HepG2 (cell line): ENCODE results near the gene POLR3E. TPM values are rescaled to one million over a fixed set of nuclear protein-coding genes. Genes with fewer than 3 reads are reported as not detected.
A peak's percentile ranks its signal among the peaks of the same experiment; 100 is the strongest.

Source experiments
- BRCA1 ChIP-seq: sonication (generic); formaldehyde crosslinking; IDR thresholded peaks from 2 replicates; pipeline ENCODE4 v1.4.0; 2020; ENCODE audit warnings: missing genetic modification reagents
- CCDC6 ChIP-seq: sonication (generic); formaldehyde crosslinking; IDR thresholded peaks from 2 replicates; pipeline ENCODE4 v1.8.1; 2022; ENCODE audit warnings: mild to moderate bottlenecking, missing genetic modification reagents, moderate library complexity
- CREBL2 ChIP-seq: sonication (generic); formaldehyde crosslinking; IDR thresholded peaks from 2 replicates; pipeline ENCODE4 v1.8.1; 2023; ENCODE audit warnings: missing genetic modification reagents, mild to moderate bottlenecking, borderline replicate concordance
- EEA1 ChIP-seq: sonication (generic); formaldehyde crosslinking; IDR thresholded peaks from 2 replicates; pipeline ENCODE4 v1.5.1; 2020; ENCODE audit warnings: mild to moderate bottlenecking, missing genetic modification reagents, borderline replicate concordance
- GATAD1 ChIP-seq: IDR thresholded peaks from 2 replicates; pipeline ENCODE4 v1.6.1; 2016; ENCODE audit warnings: missing genetic modification reagents, missing compliant biosample characterization
- GLI4 ChIP-seq: sonication (generic); formaldehyde crosslinking; IDR thresholded peaks from 2 replicates; pipeline ENCODE4 v1.5.1; 2020; ENCODE audit warnings: missing genetic modification reagents, mild to moderate bottlenecking, moderate library complexity, borderline replicate concordance
- HDAC1 ChIP-seq: sonication (generic); formaldehyde crosslinking; IDR thresholded peaks from 2 replicates; pipeline ENCODE4 v1.5.1; 2020; ENCODE audit warnings: mild to moderate bottlenecking, missing genetic modification reagents
- HNRNPLL ChIP-seq: fragments of 200-400 bp; formaldehyde crosslinking; IDR thresholded peaks from 2 replicates; pipeline ENCODE4 v1.6.1; 2017; ENCODE audit warnings: mild to moderate bottlenecking, low read depth, low read length; ENCODE audit not compliant: poor library complexity, severe bottlenecking
- JUND ChIP-seq: sonication (generic); formaldehyde crosslinking; IDR thresholded peaks from 2 replicates; pipeline ENCODE4 v1.8.0; 2022; ENCODE audit warnings: mild to moderate bottlenecking, missing genetic modification reagents
- MEIS2 ChIP-seq: sonication (generic); formaldehyde crosslinking; IDR thresholded peaks from 2 replicates; pipeline ENCODE4 v1.9.0; 2021; ENCODE audit warnings: mild to moderate bottlenecking, missing genetic modification reagents
- MYNN ChIP-seq: sonication (generic); formaldehyde crosslinking; IDR thresholded peaks from 2 replicates; pipeline ENCODE4 v1.4.0; 2020; ENCODE audit warnings: mild to moderate bottlenecking, low read depth, missing genetic modification reagents
- NFKBIZ ChIP-seq: IDR thresholded peaks from 2 replicates; pipeline ENCODE4 v1.6.1; 2018; ENCODE audit warnings: missing genetic modification reagents, missing compliant biosample characterization
- RXRA ChIP-seq: sonication (generic); formaldehyde crosslinking; IDR thresholded peaks from 2 replicates; pipeline ENCODE4 v1.5.1; 2020; ENCODE audit warnings: missing genetic modification reagents
- TP53 ChIP-seq: sonication (generic); formaldehyde crosslinking; conservative IDR thresholded peaks from 2 replicates; pipeline ENCODE4 v1.4.0; 2020; ENCODE audit warnings: missing genetic modification reagents
- ZBTB21 ChIP-seq: sonication (generic); formaldehyde crosslinking; IDR thresholded peaks from 2 replicates; pipeline ENCODE4 v1.4.0; 2020; ENCODE audit warnings: missing genetic modification reagents
- ZMYM4 ChIP-seq: sonication (generic); formaldehyde crosslinking; IDR thresholded peaks from 2 replicates; pipeline ENCODE4 v1.8.1; 2023; ENCODE audit warnings: mild to moderate bottlenecking, missing genetic modification reagents
- ZNF138 ChIP-seq: sonication (generic); formaldehyde crosslinking; IDR thresholded peaks from 2 replicates; pipeline ENCODE4 v1.5.0; 2020; ENCODE audit warnings: mild to moderate bottlenecking, low read depth, missing genetic modification reagents
- ZNF547 ChIP-seq: sonication (generic); formaldehyde crosslinking; IDR thresholded peaks from 2 replicates; pipeline ENCODE4 v1.5.1; 2020; ENCODE audit warnings: mild to moderate bottlenecking, missing genetic modification reagents
- ZNF549 ChIP-seq: sonication (generic); formaldehyde crosslinking; IDR thresholded peaks from 2 replicates; pipeline ENCODE4 v1.5.0; 2020; ENCODE audit warnings: missing genetic modification reagents
- ZNF678 ChIP-seq: sonication (generic); formaldehyde crosslinking; IDR thresholded peaks from 2 replicates; pipeline ENCODE4 v1.4.0; 2020; ENCODE audit warnings: mild to moderate bottlenecking, missing genetic modification reagents
- ZSCAN12 ChIP-seq: sonication (generic); formaldehyde crosslinking; IDR thresholded peaks from 2 replicates; pipeline ENCODE4 v1.9.0; 2021; ENCODE audit warnings: mild to moderate bottlenecking, missing genetic modification reagents
- polyA plus RNA-seq, 8 experiments: library from polyadenylated mRNA; depleted of rRNA in 3 of 8; stranded (reverse) in 7 of 8; unstranded in 1 of 8; fragments of >200 nt; fragmentation: Illumina TruSeq in 4 of 8; extraction: Trizol in 4 of 8; gene quantifications; 2 replicates each; pipeline versions ENCODE4 v1.2.1 to v1.2.3, GENCODE V29; 2011 to 2016; ENCODE audit warnings: low read depth in 4 of 8, missing spikeins in 1 of 8, mixed read lengths in 1 of 8; ENCODE audit not compliant: insufficient read depth in 1 of 8
- total RNA-seq, 5 experiments: library from RNA; depleted of rRNA; stranded (reverse); fragments of >200 nt; fragmentation: Illumina TruSeq; extraction: Trizol; gene quantifications; 2 replicates each; pipeline ENCODE4 v1.2.3, GENCODE V29; 2016; ENCODE audit warnings: low read depth in 1 of 5
- TF ChIP-seq, protein P1 (sequence below): sonication (generic); formaldehyde crosslinking; conservative IDR thresholded peaks from 2 replicates; pipeline ENCODE4 v1.8.1; 2023; ENCODE audit warnings: missing genetic modification reagents
- TF ChIP-seq, protein P2 (sequence below): sonication (generic); formaldehyde crosslinking; IDR thresholded peaks from 2 replicates; pipeline ENCODE4 v1.4.0; 2020; ENCODE audit warnings: missing genetic modification reagents, borderline replicate concordance
- TF ChIP-seq, protein P3 (sequence below): IDR thresholded peaks from 2 replicates; pipeline ENCODE4 v1.6.1; 2018; ENCODE audit warnings: missing genetic modification reagents, mild to moderate bottlenecking, missing compliant biosample characterization

The POLR3E gene
- total and polyA plus RNA-seq, 2 of the 13 experiments (the other 11 are each of a cell fraction or from before 2014, with no cell fraction given) = 135 to 262 TPM

- peak; percentile 12; the same call in 1 of the 2 replicates for TF ChIP-seq ZBTB21 (CRISPR knock-in tag)
- TF ChIP-seq BRCA1 (CRISPR knock-in tag) = 0 out of 2 replicates have a peak, but pooled peaks have one; percentile 36
- TF ChIP-seq ZMYM4 = no peak
- TF ChIP-seq HNRNPLL = peak; percentile 79
- 0 out of 2 replicates have a peak, but pooled peaks have one; percentile 26 for TF ChIP-seq RXRA (CRISPR knock-in tag)
- 0 out of 2 replicates have a peak, but pooled peaks have one; percentile 76 for TF ChIP-seq GLI4 (CRISPR knock-in tag)
- no peak for TF ChIP-seq GATAD1 (CRISPR knock-in tag)
- 0 out of 2 replicates have a peak, but pooled peaks have one; percentile 49 for TF ChIP-seq ZNF549
- TF ChIP-seq, protein P1, sequence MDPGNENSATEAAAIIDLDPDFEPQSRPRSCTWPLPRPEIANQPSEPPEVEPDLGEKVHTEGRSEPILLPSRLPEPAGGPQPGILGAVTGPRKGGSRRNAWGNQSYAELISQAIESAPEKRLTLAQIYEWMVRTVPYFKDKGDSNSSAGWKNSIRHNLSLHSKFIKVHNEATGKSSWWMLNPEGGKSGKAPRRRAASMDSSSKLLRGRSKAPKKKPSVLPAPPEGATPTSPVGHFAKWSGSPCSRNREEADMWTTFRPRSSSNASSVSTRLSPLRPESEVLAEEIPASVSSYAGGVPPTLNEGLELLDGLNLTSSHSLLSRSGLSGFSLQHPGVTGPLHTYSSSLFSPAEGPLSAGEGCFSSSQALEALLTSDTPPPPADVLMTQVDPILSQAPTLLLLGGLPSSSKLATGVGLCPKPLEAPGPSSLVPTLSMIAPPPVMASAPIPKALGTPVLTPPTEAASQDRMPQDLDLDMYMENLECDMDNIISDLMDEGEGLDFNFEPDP (CRISPR knock-in tag) = no peak; the same call in 1 of the 2 replicates
- no peak; the same call in 1 of the 2 replicates for TF ChIP-seq ZNF547
- peak; percentile 26; the same call in 1 of the 2 replicates for TF ChIP-seq CREBL2 (CRISPR knock-in tag)
- 0 out of 2 replicates have a peak, but pooled peaks have one; percentile 41 for TF ChIP-seq ZNF138 (CRISPR knock-in tag)
- no peak for TF ChIP-seq MYNN (CRISPR knock-in tag)
- peak; percentile 96 for TF ChIP-seq EEA1 (CRISPR knock-in tag)
- peak; percentile 25 for TF ChIP-seq MEIS2 (CRISPR knock-in tag)
- no peak for TF ChIP-seq ZSCAN12 (CRISPR knock-in tag)
- peak; percentile 70 for TF ChIP-seq ZNF678 (CRISPR knock-in tag)
- TF ChIP-seq NFKBIZ (CRISPR knock-in tag) = no peak
- TF ChIP-seq, protein P2, sequence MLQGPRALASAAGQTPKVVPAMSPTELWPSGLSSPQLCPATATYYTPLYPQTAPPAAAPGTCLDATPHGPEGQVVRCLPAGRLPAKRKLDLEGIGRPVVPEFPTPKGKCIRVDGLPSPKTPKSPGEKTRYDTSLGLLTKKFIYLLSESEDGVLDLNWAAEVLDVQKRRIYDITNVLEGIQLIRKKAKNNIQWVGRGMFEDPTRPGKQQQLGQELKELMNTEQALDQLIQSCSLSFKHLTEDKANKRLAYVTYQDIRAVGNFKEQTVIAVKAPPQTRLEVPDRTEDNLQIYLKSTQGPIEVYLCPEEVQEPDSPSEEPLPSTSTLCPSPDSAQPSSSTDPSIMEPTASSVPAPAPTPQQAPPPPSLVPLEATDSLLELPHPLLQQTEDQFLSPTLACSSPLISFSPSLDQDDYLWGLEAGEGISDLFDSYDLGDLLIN (CRISPR knock-in tag) = peak; percentile 7; the same call in 1 of the 2 replicates
- TF ChIP-seq CCDC6 (CRISPR knock-in tag) = peak; percentile 71; the same call in 1 of the 2 replicates
- peak; percentile 57 for TF ChIP-seq JUND
- peak; percentile 70 for TF ChIP-seq HDAC1 (CRISPR knock-in tag)
- 0 out of 2 replicates have a peak, but pooled peaks have one; percentile 52 for TF ChIP-seq TP53 (CRISPR knock-in tag)
- TF ChIP-seq, protein P3, sequence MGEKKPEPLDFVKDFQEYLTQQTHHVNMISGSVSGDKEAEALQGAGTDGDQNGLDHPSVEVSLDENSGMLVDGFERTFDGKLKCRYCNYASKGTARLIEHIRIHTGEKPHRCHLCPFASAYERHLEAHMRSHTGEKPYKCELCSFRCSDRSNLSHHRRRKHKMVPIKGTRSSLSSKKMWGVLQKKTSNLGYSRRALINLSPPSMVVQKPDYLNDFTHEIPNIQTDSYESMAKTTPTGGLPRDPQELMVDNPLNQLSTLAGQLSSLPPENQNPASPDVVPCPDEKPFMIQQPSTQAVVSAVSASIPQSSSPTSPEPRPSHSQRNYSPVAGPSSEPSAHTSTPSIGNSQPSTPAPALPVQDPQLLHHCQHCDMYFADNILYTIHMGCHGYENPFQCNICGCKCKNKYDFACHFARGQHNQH (CRISPR knock-in tag) = no peak
Observed at GRCh38 chr16:22373662-22374310, 76.6 kb downstream of the POLR3E start (continued).
